Measurements from ENCODE around the gene ANAPC1.
"Not testable (repeated sequence)": the region's sequence is repeated elsewhere in the genome, so short reads cannot be mapped to it uniquely, and the experiment has no call there.

DNA sequence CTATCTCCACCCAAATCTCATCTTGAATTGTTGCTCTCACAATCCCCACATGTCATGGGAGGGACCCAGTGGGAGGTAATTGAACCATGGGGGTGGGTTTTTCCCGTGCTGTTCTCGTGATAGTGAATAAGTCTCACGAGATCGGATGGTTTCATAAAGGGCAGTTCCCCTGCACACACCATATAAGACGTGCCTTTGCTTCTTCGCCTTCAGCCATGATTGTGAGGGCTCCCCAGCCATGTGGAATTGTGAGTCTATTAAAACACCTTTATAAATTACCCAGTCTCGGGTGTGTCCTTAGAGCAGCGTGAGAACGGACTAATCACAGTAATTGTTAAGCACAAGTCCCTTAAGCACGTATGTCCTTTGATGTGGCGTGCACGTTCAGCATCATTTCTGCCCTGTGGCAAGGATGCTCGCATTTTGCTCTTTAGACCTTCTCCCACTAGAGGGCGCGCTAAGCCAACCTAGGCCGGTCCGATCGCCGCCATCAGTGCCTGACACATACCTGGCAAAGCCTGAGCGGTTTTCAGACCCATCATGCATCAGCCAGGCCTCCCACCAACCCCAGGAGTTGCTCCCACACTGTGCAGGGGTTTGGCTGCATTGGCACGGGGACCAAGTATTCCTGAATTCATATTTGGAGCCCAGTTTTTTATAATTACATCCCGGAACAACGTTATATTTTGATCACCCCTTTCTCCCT lies 136.4 kb downstream of the ANAPC1 start:
- TF ChIP-seq POLR2A (IDR thresholded peaks at IDR 0.05; ENCODE audit: low read depth, low read length); POLR2AphosphoS5 (IDR thresholded peaks at IDR 0.05; ENCODE audit: low read depth, low read length); TAF1 (IDR thresholded peaks at IDR 0.05; ENCODE audit: borderline replicate concordance, low read depth, low read length): not testable (repeated sequence)

All from GM12892 (cell line).